H1 (cell line): ENCODE data around the gene IL18RAP. TPM values are rescaled to one million over a fixed set of nuclear protein-coding genes. Genes with fewer than 3 reads are reported as not detected.

Experiments used
- CTCF ChIA-PET: fragments of 300-600 bp; sonication (Branson Sonifier 250); formaldehyde crosslinking; loops from one replicate; lab custom pipeline; 2021; ENCODE audit not compliant: partially characterized antibody; lab: Charles Lee
- POLR2A ChIA-PET: fragments of 300-600 bp; sonication (Branson Sonifier 250); formaldehyde crosslinking; loops from one replicate; lab custom pipeline; 2021; ENCODE audit warnings: inconsistent platforms; ENCODE audit not compliant: partially characterized antibody; lab: Charles Lee
- DNase-seq, 2 experiments: peaks; one replicate each; pipeline versions ENCODE4 v3.0.0 to v3.0.0-alpha.2; 2010 to 2022; ENCODE audit warnings: low spot score in 2 of 2, low read depth in 1 of 2, mixed read lengths in 1 of 2
- FAIRE-seq: peaks from 2 replicates; lab custom pipeline; 2011; peaks lifted over from hg19 to GRCh38; lab: Jason Lieb, UNC
- H2AFZ ChIP-seq: 2 replicates; pipeline ENCODE4 v1.8.1; 2012; ENCODE audit warnings: low read length, inconsistent platforms
- H2AK5ac ChIP-seq: 2 replicates; pipeline ENCODE4 v1.6.1; 2013; ENCODE audit warnings: low read depth, low read length
- H2BK120ac ChIP-seq: replicated peaks from 2 replicates; pipeline ENCODE3; 2013; ENCODE audit warnings: low read depth, low read length, inconsistent platforms
- H2BK12ac ChIP-seq: 2 replicates; pipeline ENCODE4 v1.6.1; 2013; ENCODE audit warnings: low read depth, low read length
- H2BK15ac ChIP-seq: 2 replicates; pipeline ENCODE4 v1.6.1; 2013; ENCODE audit warnings: low read length
- H2BK20ac ChIP-seq: 2 replicates; pipeline ENCODE4 v1.6.1; 2013; ENCODE audit warnings: low read length
- H2BK5ac ChIP-seq: 2 replicates; pipeline ENCODE4 v1.6.1; 2013; ENCODE audit warnings: low read depth, low read length
- H3K14ac ChIP-seq: 2 replicates; pipeline ENCODE4 v1.6.1; 2013; ENCODE audit warnings: inconsistent platforms; ENCODE audit not compliant: insufficient read length
- H3K18ac ChIP-seq: 2 replicates; pipeline ENCODE4 v1.6.1; 2013; ENCODE audit warnings: low read length; ENCODE audit errors: extremely low read depth
- H3K23ac ChIP-seq: 2 replicates; pipeline ENCODE4 v1.6.1; 2013; ENCODE audit warnings: inconsistent platforms; ENCODE audit not compliant: insufficient read length
- H3K23me2 ChIP-seq: 2 replicates; pipeline ENCODE4 v1.6.1; 2013; ENCODE audit warnings: low read depth, low read length
- H3K27ac ChIP-seq: 2 replicates; pipeline ENCODE4 v1.6.1; 2011; ENCODE audit warnings: low read depth, low read length, inconsistent platforms
- H3K27me3 ChIP-seq, 4 experiments: replicated peaks in 1 of 4; 1 replicate in 1 of 4; 2 replicates in 3 of 4; pipeline versions ENCODE4 v1.6.1 to v1.8.1; 2011 to 2013; ENCODE audit warnings: low read length in 3 of 4, mild to moderate bottlenecking in 3 of 4, inconsistent platforms in 2 of 4, mixed read lengths in 2 of 4, moderate library complexity in 1 of 4; ENCODE audit not compliant: control insufficient read depth in 3 of 4, insufficient read depth in 3 of 4; ENCODE audit errors: extremely low read depth in 1 of 4
- H3K36me3 ChIP-seq, 4 experiments: 2 replicates each; pipeline versions ENCODE4 v1.6.1 to v1.8.1; 2011 to 2013; ENCODE audit warnings: mild to moderate bottlenecking in 4 of 4, low read length in 3 of 4, moderate library complexity in 2 of 4, control low read depth in 1 of 4, inconsistent platforms in 1 of 4; ENCODE audit not compliant: insufficient read depth in 4 of 4, control insufficient read depth in 2 of 4
- H3K4ac ChIP-seq: replicated peaks from 2 replicates; pipeline ENCODE3; 2013; ENCODE audit warnings: low read length, low read depth, mixed read lengths, inconsistent platforms; ENCODE audit not compliant: insufficient read length
- H3K4me1 ChIP-seq, 4 experiments: replicated peaks in 1 of 4; 1 replicate in 1 of 4; 2 replicates in 3 of 4; pipeline versions ENCODE4 v1.6.1 to v1.8.1; 2011 to 2013; ENCODE audit warnings: low read length in 3 of 4, inconsistent platforms in 2 of 4, mixed read lengths in 1 of 4; ENCODE audit not compliant: insufficient read depth in 4 of 4, control insufficient read depth in 3 of 4
- H3K4me2 ChIP-seq, 2 experiments: 2 replicates each; pipeline versions ENCODE4 v1.6.1 to v1.8.1; 2011 to 2013; ENCODE audit warnings: low read depth in 2 of 2, low read length in 2 of 2, control low read depth in 1 of 2, inconsistent platforms in 1 of 2, mild to moderate bottlenecking in 1 of 2; ENCODE audit not compliant: insufficient read depth in 1 of 2
- H3K4me3 ChIP-seq, 4 experiments: fragments of 200-600, 300-600 bp in 1 of 4; sonication (generic), shearing (Covaris generic), sonication (Bioruptor Twin) in 1 of 4; 2 replicates each; pipeline versions ENCODE4 v1.5.1 to v1.8.1; 2011 to 2016; ENCODE audit warnings: low read length in 4 of 4, low read depth in 3 of 4, control low read depth in 2 of 4, inconsistent platforms in 2 of 4, mild to moderate bottlenecking in 2 of 4, mixed read lengths in 1 of 4, moderate library complexity in 1 of 4; ENCODE audit not compliant: insufficient read depth in 2 of 4; ENCODE audit errors: extremely low read depth in 1 of 4
- H3K56ac ChIP-seq: replicated peaks from 2 replicates; pipeline ENCODE3; 2013; ENCODE audit warnings: low read depth, mild to moderate bottlenecking, mixed read lengths, low read length, inconsistent platforms; ENCODE audit not compliant: insufficient read length
- H3K79me1 ChIP-seq: 2 replicates; pipeline ENCODE4 v1.6.1; 2013; ENCODE audit warnings: low read depth, low read length, control low read depth
- H3K79me2 ChIP-seq, 2 experiments: 2 replicates each; pipeline versions ENCODE4 v1.6.1 to v1.8.1; 2012 to 2013; ENCODE audit warnings: low read length in 2 of 2, mild to moderate bottlenecking in 2 of 2, inconsistent platforms in 1 of 2; ENCODE audit not compliant: insufficient read depth in 2 of 2, control insufficient read depth in 1 of 2
- H3K9ac ChIP-seq, 4 experiments: replicated peaks in 1 of 4; 1 replicate in 1 of 4; 2 replicates in 3 of 4; pipeline versions ENCODE4 v1.6.1 to v1.8.1; 2011 to 2013; ENCODE audit warnings: low read depth in 3 of 4, low read length in 3 of 4, control low read depth in 2 of 4, mild to moderate bottlenecking in 2 of 4, moderate library complexity in 2 of 4, inconsistent platforms in 1 of 4; ENCODE audit errors: extremely low read depth in 1 of 4
- H3K9me3 ChIP-seq, 2 experiments: 2 replicates each; pipeline versions ENCODE4 v1.6.1 to v1.8.1; 2012 to 2013; ENCODE audit warnings: mild to moderate bottlenecking in 2 of 2, moderate library complexity in 2 of 2, control low read depth in 1 of 2, inconsistent platforms in 1 of 2, low read depth in 1 of 2, low read length in 1 of 2, mixed read lengths in 1 of 2; ENCODE audit not compliant: insufficient read depth in 2 of 2
- H4K20me1 ChIP-seq, 2 experiments: replicated peaks in 1 of 2; 2 replicates each; pipeline versions ENCODE3 to v1.8.1; 2011 to 2013; ENCODE audit warnings: inconsistent platforms in 2 of 2, low read length in 2 of 2, mild to moderate bottlenecking in 1 of 2; ENCODE audit not compliant: insufficient read depth in 2 of 2, control insufficient read depth in 1 of 2
- H4K5ac ChIP-seq: 2 replicates; pipeline ENCODE4 v1.6.1; 2013; ENCODE audit warnings: low read length, low read depth, mixed read lengths, inconsistent platforms; ENCODE audit not compliant: insufficient read length
- H4K8ac ChIP-seq: 2 replicates; pipeline ENCODE4 v1.8.0; 2013; ENCODE audit warnings: mild to moderate bottlenecking, moderate library complexity, low read length, inconsistent platforms; ENCODE audit not compliant: insufficient read depth; ENCODE audit errors: extremely low read depth
- H4K91ac ChIP-seq: replicated peaks from 2 replicates; pipeline ENCODE3; 2013; ENCODE audit warnings: low read length, mixed read lengths, inconsistent platforms; ENCODE audit not compliant: insufficient read length
- BCL11A ChIP-seq, 2 experiments: IDR thresholded peaks; one replicate each; pipeline ENCODE4 v1.6.1; 2011; ENCODE audit warnings: low read depth in 2 of 2, low read length in 2 of 2, mild to moderate bottlenecking in 2 of 2
- CHD1 ChIP-seq: IDR thresholded peaks from 2 replicates; pipeline ENCODE4 v1.6.1; 2012; ENCODE audit warnings: low read depth, low read length, improper control_type of control experiment
- GTF2F1 ChIP-seq: IDR thresholded peaks from 2 replicates; pipeline ENCODE4 v1.6.1; 2012; ENCODE audit warnings: low read depth, low read length, improper control_type of control experiment, borderline replicate concordance
- JUND ChIP-seq: IDR thresholded peaks from 2 replicates; pipeline ENCODE4 v1.6.1; 2011; ENCODE audit warnings: mild to moderate bottlenecking, improper control_type of control experiment, low read length
- SIRT6 ChIP-seq: IDR thresholded peaks from one replicate; pipeline ENCODE4 v1.7.1; 2012; ENCODE audit warnings: low read length, inconsistent platforms
- SP4 ChIP-seq: IDR thresholded peaks from 2 replicates; pipeline ENCODE4 v1.6.1; 2012; ENCODE audit warnings: low read length, inconsistent platforms
- WGBS, 2 experiments: shearing (Covaris generic) in 1 of 2; methylation state at CpG; one replicate each; pipeline versions ENCODE4 v1.1.6 to v1.1.7; 2013 to 2015; ENCODE audit warnings: low lambda C conversion rate in 2 of 2, mixed read lengths in 2 of 2, inconsistent platforms in 1 of 2, low coverage in 1 of 2, missing lambda C conversion rate in 1 of 2; ENCODE audit not compliant: insufficient replicate concordance in 2 of 2, insufficient coverage in 1 of 2, insufficient read length in 1 of 2; ENCODE audit errors: extremely low coverage in 1 of 2, missing lambda C conversion rate in 1 of 2; 5-methylcytosine and 5-hydroxymethylcytosine counted together
- polyA plus RNA-seq, 7 experiments: library from polyadenylated mRNA; depleted of rRNA in 3 of 7; stranded (reverse) in 5 of 7; unstranded in 2 of 7; fragments of >200 nt in 5 of 7; fragments of 200-250 nt in 2 of 7; gene quantifications; 1 replicate in 5 of 7; 2 replicates in 1 of 7; 4 replicates in 1 of 7; pipeline versions ENCODE4 v1.2.1 to v1.2.3, GENCODE V29; 2011 to 2013; ENCODE audit warnings: missing spikeins in 2 of 7, mixed read lengths in 2 of 7
- total RNA-seq: library from RNA; stranded (reverse); fragmentation: NEBNext Ultra II Directional; extraction: Animal tissue kit (Norgen Biotek cat#: 25700); gene quantifications from 2 replicates; pipeline ENCODE4 v1.2.1, GENCODE V29; 2021
- TF ChIP-seq, protein P1 (sequence below): IDR thresholded peaks from 2 replicates; pipeline ENCODE4 v1.6.1; 2012; ENCODE audit warnings: inconsistent platforms

IL18RAP gene
- total and polyA plus RNA-seq, 2 of the 8 experiments (the other 6 are each of a cell fraction or from before 2014, with no cell fraction given) = not detected

DNA sequence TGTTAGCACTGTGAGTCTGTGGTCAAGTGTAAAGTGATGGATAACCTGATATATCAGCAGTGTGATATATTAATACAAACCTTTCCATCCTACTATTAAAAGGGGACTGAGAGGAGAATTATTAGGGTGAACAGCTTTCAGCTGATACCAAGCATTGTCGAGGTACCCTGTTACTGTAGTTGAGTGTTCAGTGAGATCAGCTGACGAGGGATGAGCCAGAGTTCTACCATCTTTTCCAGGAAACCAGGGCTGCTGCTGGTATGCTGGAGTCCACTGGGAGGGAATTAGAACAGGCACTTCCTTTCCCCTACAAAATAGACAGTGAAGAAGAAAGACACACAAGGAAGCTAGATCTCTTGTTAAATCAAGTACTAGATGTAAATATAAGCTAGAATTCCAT is 408 bp downstream of the IL18RAP start:
- CTCF ChIA-PET = interaction anchor here (0.9 to 1.7 kb wide), 4 partner anchors 50 to 188 kb away, joined by 3 to 4 read pairs (median 4); partner anchors contain the start of gene SLC9A4

More for the DNA sequence above, 408 bp downstream of the IL18RAP start:
- no peaks in the 10 kb centered on the region for H3K79me2 ChIP-seq
- no peak overlapping the region for H2BK15ac ChIP-seq
- POLR2A ChIA-PET = no interaction called here
- H2BK12ac ChIP-seq = no peak overlapping the region
- FAIRE-seq = no peak
- no peaks in the 10 kb centered on the region for H3K36me3 ChIP-seq
- no peak overlapping the region for H3K4me2 ChIP-seq
- no peak overlapping the region for H4K5ac ChIP-seq
- H3K4ac ChIP-seq = no peak overlapping the region
- H3K4me3 ChIP-seq = no peak overlapping the region
- no peak overlapping the region for H3K18ac ChIP-seq
- H3K56ac ChIP-seq = no peak overlapping the region
- H3K27ac ChIP-seq = no peak overlapping the region
- no peaks in the 10 kb centered on the region for H3K4me1 ChIP-seq
- H2BK20ac ChIP-seq = no peak overlapping the region
- H3K23ac ChIP-seq = no peak overlapping the region
- TF ChIP-seq SIRT6 (no peak), CHD1 (no peak), JUND (no peak), GTF2F1 (no peak), SP4 (no peak), BCL11A (IDR thresholded peaks at IDR 0.05; ENCODE audit: low read depth in 2 of 2, low read length in 2 of 2) (no peak)
- TF ChIP-seq, protein P1, sequence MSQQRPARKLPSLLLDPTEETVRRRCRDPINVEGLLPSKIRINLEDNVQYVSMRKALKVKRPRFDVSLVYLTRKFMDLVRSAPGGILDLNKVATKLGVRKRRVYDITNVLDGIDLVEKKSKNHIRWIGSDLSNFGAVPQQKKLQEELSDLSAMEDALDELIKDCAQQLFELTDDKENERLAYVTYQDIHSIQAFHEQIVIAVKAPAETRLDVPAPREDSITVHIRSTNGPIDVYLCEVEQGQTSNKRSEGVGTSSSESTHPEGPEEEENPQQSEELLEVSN = no peak
- no peaks in the 10 kb centered on the region for H3K9me3 ChIP-seq
- H2BK120ac ChIP-seq = no peak overlapping the region
- no peak overlapping the region for H4K8ac ChIP-seq
- no peak overlapping the region for H2AK5ac ChIP-seq
- WGBS, 2 experiments = 76% methylated on average over 2 of the region's 2 CpGs; no CpG with 5 or more reads in 1 of the 2 experiments
- no peaks in the 10 kb centered on the region for H3K27me3 ChIP-seq
- no peaks in the 10 kb centered on the region for H3K23me2 ChIP-seq
- no peaks in the 10 kb centered on the region for H4K20me1 ChIP-seq
- no peaks in the 10 kb centered on the region for H3K79me1 ChIP-seq
- H2AFZ ChIP-seq = no peak overlapping the region
- H3K14ac ChIP-seq = no peak overlapping the region
- no peak overlapping the region for H4K91ac ChIP-seq
- H3K9ac ChIP-seq = no peak overlapping the region
- no peak for DNase-seq
- no peak overlapping the region for H2BK5ac ChIP-seq
